WTC11 (cell line): ENCODE measurements around the gene FLRT1. TPM values are rescaled to one million over a fixed set of nuclear protein-coding genes. Genes with fewer than 3 reads are reported as not detected.

ENCODE experiments used
- ATAC-seq: fragments of 200-7000 bp; cut with Tn5 transposase; 2 replicates; pipeline ENCODE4 v1.10.0; 2021; ENCODE audit warnings: mild to moderate bottlenecking, moderate library complexity
- CTCF ChIA-PET: fragments of 300-600 bp; sonication (Branson Sonifier 250); formaldehyde crosslinking; loops from one replicate; lab custom pipeline; 2021; ENCODE audit warnings: antibody characterized with exemption; lab: Charles Lee
- POLR2A ChIA-PET: fragments of 350-600 bp; sonication (Branson Sonifier 250); formaldehyde crosslinking; loops from one replicate; lab custom pipeline; 2021; ENCODE audit warnings: antibody characterized with exemption; lab: Charles Lee
- DNase-seq: peaks from one replicate; pipeline ENCODE4 v3.0.0; 2021; ENCODE audit warnings: low spot score
- H3K27ac Mint-ChIP-seq: 2 replicates; pipeline ENCODE4 v1.8.0; 2021; ENCODE audit warnings: mixed read lengths
- H3K27me3 Mint-ChIP-seq: 2 replicates; pipeline ENCODE4 v1.8.0; 2021; ENCODE audit warnings: low read depth, mild to moderate bottlenecking, moderate library complexity, mixed read lengths
- H3K36me3 Mint-ChIP-seq: 2 replicates; pipeline ENCODE4 v1.8.0; 2021; ENCODE audit warnings: mixed read lengths
- H3K4me1 Mint-ChIP-seq: 2 replicates; pipeline ENCODE4 v1.8.0; 2022; ENCODE audit warnings: mixed read lengths
- H3K4me3 Mint-ChIP-seq: 2 replicates; pipeline ENCODE4 v1.8.0; 2021; ENCODE audit warnings: mild to moderate bottlenecking, moderate library complexity, mixed read lengths
- H3K9me3 Mint-ChIP-seq: 2 replicates; pipeline ENCODE4 v1.8.0; 2021; ENCODE audit warnings: mixed read lengths
- CBFB ChIP-seq: sonication (generic); formaldehyde crosslinking; IDR thresholded peaks from 2 replicates; pipeline ENCODE4 v1.8.1; 2022; ENCODE audit warnings: mild to moderate bottlenecking, low read depth, missing genetic modification reagents
- EMX1 ChIP-seq: fragments of 250-450 bp; sonication (Bioruptor Pico); IDR thresholded peaks from 2 replicates; pipeline ENCODE4 v1.8.0; 2021; ENCODE audit warnings: mild to moderate bottlenecking
- GRHL2 ChIP-seq: fragments of 250-450 bp; sonication (Bioruptor Pico); IDR thresholded peaks from 2 replicates; pipeline ENCODE4 v1.8.0; 2022; ENCODE audit warnings: mild to moderate bottlenecking, moderate library complexity; ENCODE audit not compliant: insufficient replicate concordance, severe bottlenecking
- NFYB ChIP-seq: sonication (generic); formaldehyde crosslinking; conservative IDR thresholded peaks from 2 replicates; pipeline ENCODE4 v1.8.0; 2022; ENCODE audit warnings: low read depth, missing genetic modification reagents
- NR2C2 ChIP-seq: sonication (generic); formaldehyde crosslinking; IDR thresholded peaks from 2 replicates; pipeline ENCODE4 v1.8.0; 2022; ENCODE audit warnings: mild to moderate bottlenecking, missing genetic modification reagents
- SP1 ChIP-seq: sonication (generic); formaldehyde crosslinking; conservative IDR thresholded peaks from 2 replicates; pipeline ENCODE4 v1.8.1; 2022; ENCODE audit warnings: missing genetic modification reagents
- total RNA-seq: library from RNA; stranded (reverse); gene quantifications from 3 replicates; pipeline ENCODE4 v1.2.3, GENCODE V29; 2021
- TF ChIP-seq, protein P1 (sequence below): sonication (generic); formaldehyde crosslinking; IDR thresholded peaks from 2 replicates; pipeline ENCODE4 v1.8.0; 2022; ENCODE audit warnings: missing genetic modification reagents
- TF ChIP-seq, protein P2 (sequence below): sonication (generic); formaldehyde crosslinking; IDR thresholded peaks from 2 replicates; pipeline ENCODE4 v1.8.1; 2023; ENCODE audit warnings: mild to moderate bottlenecking, missing genetic modification reagents, borderline replicate concordance
- TF ChIP-seq, protein P3 (sequence below): sonication (generic); formaldehyde crosslinking; IDR thresholded peaks from 2 replicates; pipeline ENCODE4 v1.8.1; 2023; ENCODE audit warnings: mild to moderate bottlenecking, missing genetic modification reagents, moderate library complexity
- TF ChIP-seq, protein P4 (sequence below): sonication (generic); formaldehyde crosslinking; IDR thresholded peaks from 2 replicates; pipeline ENCODE4 v1.8.1; 2023; ENCODE audit warnings: mild to moderate bottlenecking, missing genetic modification reagents
- TF ChIP-seq, protein P5 (sequence below): fragments of 250-450 bp; sonication (Bioruptor Pico); IDR thresholded peaks from 2 replicates; pipeline ENCODE4 v1.9.0; 2021; ENCODE audit warnings: moderate library complexity, mild to moderate bottlenecking, inconsistent platforms, borderline replicate concordance
- TF ChIP-seq, protein P6 (sequence below): sonication (generic); formaldehyde crosslinking; IDR thresholded peaks from 2 replicates; pipeline ENCODE4 v1.8.0; 2022; ENCODE audit warnings: mild to moderate bottlenecking, missing genetic modification reagents
- TF ChIP-seq, protein P7 (sequence below): sonication (generic); formaldehyde crosslinking; IDR thresholded peaks from 2 replicates; pipeline ENCODE4 v1.8.1; 2023; ENCODE audit warnings: mild to moderate bottlenecking, moderate library complexity, missing genetic modification reagents
- TF ChIP-seq, protein P8 (sequence below): sonication (generic); formaldehyde crosslinking; IDR thresholded peaks from 2 replicates; pipeline ENCODE4 v1.8.0; 2022; ENCODE audit warnings: mild to moderate bottlenecking, missing genetic modification reagents

FLRT1 gene
- total RNA-seq, 1 experiment from 2014 or later, result 0.20 TPM

DNA sequence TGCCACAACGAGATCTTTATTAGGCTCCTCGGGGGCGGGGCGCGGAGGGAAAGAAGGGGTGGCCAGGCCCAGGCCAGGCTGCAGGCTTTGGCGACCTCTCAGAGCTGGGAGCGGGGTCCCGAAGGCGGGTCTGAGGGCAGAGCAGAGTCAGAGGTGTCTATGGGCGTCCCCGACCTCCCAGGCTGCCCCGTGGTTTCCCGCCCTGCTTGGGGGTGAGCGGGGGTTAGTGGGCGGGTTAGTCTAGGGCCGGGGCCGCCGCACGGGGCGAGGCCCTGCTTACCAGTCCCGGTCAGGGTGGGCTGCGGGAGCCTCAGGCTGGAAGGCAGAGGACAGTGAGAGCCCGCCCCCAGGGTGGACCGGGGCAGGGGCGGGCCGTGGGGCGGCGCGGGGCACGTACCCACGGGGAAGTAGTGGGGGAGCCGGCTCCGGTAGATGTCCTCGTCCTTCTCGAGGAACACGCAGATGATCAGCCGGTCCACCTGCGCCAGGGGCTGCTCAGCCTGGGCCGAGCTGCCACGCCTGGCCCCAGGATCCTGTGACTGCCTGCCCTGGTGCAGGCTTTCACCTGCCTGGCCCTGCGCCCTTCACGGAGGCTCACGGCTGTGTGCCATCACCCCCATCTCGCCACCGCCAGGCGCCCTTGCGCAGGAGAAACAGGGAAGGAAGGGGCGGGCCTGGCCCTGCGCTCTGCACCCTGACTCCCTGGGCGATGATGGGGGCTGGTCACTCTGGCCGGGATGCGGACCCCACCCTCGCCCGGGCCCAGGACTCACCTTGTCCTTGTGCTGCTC is 37.0 kb upstream of the FLRT1 start (continued):
- TF ChIP-seq, protein P1, sequence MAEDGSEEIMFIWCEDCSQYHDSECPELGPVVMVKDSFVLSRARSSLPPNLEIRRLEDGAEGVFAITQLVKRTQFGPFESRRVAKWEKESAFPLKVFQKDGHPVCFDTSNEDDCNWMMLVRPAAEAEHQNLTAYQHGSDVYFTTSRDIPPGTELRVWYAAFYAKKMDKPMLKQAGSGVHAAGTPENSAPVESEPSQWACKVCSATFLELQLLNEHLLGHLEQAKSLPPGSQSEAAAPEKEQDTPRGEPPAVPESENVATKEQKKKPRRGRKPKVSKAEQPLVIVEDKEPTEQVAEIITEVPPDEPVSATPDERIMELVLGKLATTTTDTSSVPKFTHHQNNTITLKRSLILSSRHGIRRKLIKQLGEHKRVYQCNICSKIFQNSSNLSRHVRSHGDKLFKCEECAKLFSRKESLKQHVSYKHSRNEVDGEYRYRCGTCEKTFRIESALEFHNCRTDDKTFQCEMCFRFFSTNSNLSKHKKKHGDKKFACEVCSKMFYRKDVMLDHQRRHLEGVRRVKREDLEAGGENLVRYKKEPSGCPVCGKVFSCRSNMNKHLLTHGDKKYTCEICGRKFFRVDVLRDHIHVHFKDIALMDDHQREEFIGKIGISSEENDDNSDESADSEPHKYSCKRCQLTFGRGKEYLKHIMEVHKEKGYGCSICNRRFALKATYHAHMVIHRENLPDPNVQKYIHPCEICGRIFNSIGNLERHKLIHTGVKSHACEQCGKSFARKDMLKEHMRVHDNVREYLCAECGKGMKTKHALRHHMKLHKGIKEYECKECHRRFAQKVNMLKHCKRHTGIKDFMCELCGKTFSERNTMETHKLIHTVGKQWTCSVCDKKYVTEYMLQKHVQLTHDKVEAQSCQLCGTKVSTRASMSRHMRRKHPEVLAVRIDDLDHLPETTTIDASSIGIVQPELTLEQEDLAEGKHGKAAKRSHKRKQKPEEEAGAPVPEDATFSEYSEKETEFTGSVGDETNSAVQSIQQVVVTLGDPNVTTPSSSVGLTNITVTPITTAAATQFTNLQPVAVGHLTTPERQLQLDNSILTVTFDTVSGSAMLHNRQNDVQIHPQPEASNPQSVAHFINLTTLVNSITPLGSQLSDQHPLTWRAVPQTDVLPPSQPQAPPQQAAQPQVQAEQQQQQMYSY (CRISPR knock-in tag), result no peak; the same call in 1 of the 2 replicates
- TF ChIP-seq, protein P2, sequence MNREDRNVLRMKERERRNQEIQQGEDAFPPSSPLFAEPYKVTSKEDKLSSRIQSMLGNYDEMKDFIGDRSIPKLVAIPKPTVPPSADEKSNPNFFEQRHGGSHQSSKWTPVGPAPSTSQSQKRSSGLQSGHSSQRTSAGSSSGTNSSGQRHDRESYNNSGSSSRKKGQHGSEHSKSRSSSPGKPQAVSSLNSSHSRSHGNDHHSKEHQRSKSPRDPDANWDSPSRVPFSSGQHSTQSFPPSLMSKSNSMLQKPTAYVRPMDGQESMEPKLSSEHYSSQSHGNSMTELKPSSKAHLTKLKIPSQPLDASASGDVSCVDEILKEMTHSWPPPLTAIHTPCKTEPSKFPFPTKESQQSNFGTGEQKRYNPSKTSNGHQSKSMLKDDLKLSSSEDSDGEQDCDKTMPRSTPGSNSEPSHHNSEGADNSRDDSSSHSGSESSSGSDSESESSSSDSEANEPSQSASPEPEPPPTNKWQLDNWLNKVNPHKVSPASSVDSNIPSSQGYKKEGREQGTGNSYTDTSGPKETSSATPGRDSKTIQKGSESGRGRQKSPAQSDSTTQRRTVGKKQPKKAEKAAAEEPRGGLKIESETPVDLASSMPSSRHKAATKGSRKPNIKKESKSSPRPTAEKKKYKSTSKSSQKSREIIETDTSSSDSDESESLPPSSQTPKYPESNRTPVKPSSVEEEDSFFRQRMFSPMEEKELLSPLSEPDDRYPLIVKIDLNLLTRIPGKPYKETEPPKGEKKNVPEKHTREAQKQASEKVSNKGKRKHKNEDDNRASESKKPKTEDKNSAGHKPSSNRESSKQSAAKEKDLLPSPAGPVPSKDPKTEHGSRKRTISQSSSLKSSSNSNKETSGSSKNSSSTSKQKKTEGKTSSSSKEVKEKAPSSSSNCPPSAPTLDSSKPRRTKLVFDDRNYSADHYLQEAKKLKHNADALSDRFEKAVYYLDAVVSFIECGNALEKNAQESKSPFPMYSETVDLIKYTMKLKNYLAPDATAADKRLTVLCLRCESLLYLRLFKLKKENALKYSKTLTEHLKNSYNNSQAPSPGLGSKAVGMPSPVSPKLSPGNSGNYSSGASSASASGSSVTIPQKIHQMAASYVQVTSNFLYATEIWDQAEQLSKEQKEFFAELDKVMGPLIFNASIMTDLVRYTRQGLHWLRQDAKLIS, result no peak

DNA sequence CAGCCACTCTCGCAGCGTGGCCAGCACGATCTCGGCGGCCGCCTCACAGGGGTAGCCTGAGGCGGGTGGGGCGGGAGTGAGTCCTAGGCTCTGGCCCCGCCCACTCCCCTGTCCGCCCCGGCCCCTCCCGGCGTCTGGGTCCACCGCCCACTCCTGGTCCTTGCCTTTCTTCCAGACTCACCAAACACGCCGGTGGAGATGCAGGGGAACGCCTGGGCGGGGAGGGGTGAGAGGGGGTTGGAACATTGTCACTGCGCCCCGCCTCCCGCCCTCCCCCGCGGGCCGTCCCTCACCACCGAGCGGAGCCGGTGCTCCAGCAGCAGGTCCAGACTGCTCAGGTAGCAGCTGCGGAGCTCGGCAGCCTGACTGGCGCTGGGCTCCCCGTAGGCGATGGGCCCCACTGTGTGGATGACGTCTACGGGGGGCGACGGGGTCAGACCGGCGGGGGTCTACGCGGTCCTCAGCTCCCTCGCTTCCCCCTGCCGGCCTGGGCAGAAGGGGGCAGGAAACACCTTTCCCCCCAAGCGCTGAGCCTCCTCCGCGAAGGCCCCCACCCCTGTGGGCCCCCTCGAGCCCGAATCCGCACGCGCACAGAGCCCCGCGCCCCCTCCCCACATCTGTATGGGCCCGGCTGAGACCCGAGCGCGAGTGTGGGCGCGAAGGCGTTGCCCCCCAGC is 36.2 kb upstream of the FLRT1 start:
- Mint-ChIP-seq H3K9me3 (no peaks in the 10 kb centered on the region), H3K4me1 (peaks cover 11% of the 10 kb centered on the region), H3K36me3 (peaks cover 15% of the 10 kb centered on the region), H3K4me3 (peak overlapping the region; percentile 64), H3K27me3 (peaks cover 35% of the 10 kb centered on the region), H3K27ac (no peak overlapping the region)
- POLR2A ChIA-PET, result interaction anchor here (0.8 to 1.8 kb wide), 6 partner anchors 17 to 272 kb away, joined by 3 to 7 read pairs (median 4); no protein-coding TSS in a partner anchor
- DNase-seq (peak; percentile 86), ATAC-seq (peak; percentile 54)
- CTCF ChIA-PET, result interaction anchor here (0.6 to 5.4 kb wide), 52 partner anchors 9 to 1075 kb away, joined by 3 to 75 read pairs (median 5); partner anchors contain the start of genes COX8A, FERMT3, FLRT1 and MARK2
- TF ChIP-seq SP1 (CRISPR knock-in tag) (peak; percentile 74), NFYB (CRISPR knock-in tag) (no peak), EMX1 (CRISPR knock-in tag) (no peak), CBFB (no peak), GRHL2 (CRISPR knock-in tag) (no peak), NR2C2 (no peak)
- TF ChIP-seq, protein P3, sequence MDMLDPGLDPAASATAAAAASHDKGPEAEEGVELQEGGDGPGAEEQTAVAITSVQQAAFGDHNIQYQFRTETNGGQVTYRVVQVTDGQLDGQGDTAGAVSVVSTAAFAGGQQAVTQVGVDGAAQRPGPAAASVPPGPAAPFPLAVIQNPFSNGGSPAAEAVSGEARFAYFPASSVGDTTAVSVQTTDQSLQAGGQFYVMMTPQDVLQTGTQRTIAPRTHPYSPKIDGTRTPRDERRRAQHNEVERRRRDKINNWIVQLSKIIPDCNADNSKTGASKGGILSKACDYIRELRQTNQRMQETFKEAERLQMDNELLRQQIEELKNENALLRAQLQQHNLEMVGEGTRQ, result peak; percentile 23
- TF ChIP-seq, protein P4, sequence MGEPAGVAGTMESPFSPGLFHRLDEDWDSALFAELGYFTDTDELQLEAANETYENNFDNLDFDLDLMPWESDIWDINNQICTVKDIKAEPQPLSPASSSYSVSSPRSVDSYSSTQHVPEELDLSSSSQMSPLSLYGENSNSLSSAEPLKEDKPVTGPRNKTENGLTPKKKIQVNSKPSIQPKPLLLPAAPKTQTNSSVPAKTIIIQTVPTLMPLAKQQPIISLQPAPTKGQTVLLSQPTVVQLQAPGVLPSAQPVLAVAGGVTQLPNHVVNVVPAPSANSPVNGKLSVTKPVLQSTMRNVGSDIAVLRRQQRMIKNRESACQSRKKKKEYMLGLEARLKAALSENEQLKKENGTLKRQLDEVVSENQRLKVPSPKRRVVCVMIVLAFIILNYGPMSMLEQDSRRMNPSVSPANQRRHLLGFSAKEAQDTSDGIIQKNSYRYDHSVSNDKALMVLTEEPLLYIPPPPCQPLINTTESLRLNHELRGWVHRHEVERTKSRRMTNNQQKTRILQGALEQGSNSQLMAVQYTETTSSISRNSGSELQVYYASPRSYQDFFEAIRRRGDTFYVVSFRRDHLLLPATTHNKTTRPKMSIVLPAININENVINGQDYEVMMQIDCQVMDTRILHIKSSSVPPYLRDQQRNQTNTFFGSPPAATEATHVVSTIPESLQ, result no peak
- TF ChIP-seq, protein P5, sequence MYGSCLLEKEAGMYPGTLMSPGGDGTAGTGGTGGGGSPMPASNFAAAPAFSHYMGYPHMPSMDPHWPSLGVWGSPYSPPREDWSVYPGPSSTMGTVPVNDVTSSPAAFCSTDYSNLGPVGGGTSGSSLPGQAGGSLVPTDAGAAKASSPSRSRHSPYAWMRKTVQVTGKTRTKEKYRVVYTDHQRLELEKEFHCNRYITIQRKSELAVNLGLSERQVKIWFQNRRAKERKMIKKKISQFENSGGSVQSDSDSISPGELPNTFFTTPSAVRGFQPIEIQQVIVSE, result no peak
- TF ChIP-seq, protein P6, sequence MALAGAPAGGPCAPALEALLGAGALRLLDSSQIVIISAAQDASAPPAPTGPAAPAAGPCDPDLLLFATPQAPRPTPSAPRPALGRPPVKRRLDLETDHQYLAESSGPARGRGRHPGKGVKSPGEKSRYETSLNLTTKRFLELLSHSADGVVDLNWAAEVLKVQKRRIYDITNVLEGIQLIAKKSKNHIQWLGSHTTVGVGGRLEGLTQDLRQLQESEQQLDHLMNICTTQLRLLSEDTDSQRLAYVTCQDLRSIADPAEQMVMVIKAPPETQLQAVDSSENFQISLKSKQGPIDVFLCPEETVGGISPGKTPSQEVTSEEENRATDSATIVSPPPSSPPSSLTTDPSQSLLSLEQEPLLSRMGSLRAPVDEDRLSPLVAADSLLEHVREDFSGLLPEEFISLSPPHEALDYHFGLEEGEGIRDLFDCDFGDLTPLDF (CRISPR knock-in tag), result no peak
- TF ChIP-seq, protein P7, sequence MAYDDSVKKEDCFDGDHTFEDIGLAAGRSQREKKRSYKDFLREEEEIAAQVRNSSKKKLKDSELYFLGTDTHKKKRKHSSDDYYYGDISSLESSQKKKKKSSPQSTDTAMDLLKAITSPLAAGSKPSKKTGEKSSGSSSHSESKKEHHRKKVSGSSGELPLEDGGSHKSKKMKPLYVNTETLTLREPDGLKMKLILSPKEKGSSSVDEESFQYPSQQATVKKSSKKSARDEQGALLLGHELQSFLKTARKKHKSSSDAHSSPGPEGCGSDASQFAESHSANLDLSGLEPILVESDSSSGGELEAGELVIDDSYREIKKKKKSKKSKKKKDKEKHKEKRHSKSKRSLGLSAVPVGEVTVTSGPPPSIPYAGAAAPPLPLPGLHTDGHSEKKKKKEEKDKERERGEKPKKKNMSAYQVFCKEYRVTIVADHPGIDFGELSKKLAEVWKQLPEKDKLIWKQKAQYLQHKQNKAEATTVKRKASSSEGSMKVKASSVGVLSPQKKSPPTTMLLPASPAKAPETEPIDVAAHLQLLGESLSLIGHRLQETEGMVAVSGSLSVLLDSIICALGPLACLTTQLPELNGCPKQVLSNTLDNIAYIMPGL (CRISPR knock-in tag), result no peak
- TF ChIP-seq, protein P8, sequence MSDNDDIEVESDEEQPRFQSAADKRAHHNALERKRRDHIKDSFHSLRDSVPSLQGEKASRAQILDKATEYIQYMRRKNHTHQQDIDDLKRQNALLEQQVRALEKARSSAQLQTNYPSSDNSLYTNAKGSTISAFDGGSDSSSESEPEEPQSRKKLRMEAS (CRISPR knock-in tag), result peak; percentile 71; the same call in 1 of the 2 replicates
